CD4-positive, alpha-beta T cell treated with Interleukin-6 for 4 hours (primary cell): ENCODE results near the gene PDIK1L.

Experiments
- DNase-seq: peaks from one replicate; pipeline ENCODE4 v3.0.0-alpha.2; 2020; ENCODE audit warnings: mixed read lengths

Gene PDIK1L

DNA sequence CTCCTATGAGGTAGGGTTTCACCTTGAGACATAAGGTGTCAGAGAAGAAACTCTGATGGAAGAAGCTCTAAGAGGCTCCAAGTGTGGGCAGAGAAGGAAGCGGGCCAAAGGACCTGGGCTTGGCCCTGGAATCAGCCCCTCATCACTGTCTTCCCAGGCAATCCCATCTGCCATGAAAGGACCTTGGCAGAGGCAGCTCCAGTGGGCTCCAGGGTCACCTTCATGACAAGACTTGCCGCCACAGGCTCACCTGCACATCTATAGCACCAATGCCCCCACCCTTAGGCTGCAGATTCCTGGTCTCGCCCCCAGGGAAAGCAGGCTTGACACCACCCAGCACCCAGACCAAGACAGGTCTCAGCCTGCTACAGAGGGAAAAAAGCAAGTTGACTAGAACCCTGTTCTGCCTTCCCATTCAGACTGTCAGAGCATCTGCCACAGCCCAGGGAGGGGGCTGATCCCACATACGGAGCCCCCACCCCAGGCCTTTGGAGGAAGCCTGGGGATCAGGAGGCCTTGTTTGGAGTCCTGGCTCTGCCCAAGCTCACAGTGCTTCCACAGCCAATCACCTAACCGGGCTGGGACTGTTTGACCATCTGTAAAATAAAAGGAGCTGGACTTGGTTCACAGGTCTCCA lies 46.8 kb downstream of the PDIK1L start:
- DNase-seq = no peak

GRCh38 chr1:26158908-26159742 lies 47.5 kb downstream of the PDIK1L start, which contains the start of gene FAM110D:
TSS of gene FAM110D (plus strand) at chr1:26159079. CDS start at chr1:26161292, 2,213 bp downstream.
- DNase-seq = no peak

DNA sequence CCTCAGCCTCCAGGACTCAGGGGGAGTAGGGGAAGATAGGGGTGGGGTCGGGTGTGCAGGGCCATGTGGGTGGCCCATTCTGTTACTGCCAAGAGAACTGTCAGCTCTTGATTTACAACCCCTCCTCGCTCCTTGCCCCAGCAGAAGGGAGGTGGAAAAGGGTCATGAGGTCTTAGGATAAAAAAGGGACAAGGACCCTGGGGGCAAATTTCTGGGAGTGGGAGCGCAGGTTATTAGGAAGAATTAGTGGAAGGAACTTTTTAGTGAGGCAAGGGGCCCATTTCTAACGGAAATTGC lies 48.1 kb downstream of the PDIK1L start:
- DNase-seq = no peak

DNA sequence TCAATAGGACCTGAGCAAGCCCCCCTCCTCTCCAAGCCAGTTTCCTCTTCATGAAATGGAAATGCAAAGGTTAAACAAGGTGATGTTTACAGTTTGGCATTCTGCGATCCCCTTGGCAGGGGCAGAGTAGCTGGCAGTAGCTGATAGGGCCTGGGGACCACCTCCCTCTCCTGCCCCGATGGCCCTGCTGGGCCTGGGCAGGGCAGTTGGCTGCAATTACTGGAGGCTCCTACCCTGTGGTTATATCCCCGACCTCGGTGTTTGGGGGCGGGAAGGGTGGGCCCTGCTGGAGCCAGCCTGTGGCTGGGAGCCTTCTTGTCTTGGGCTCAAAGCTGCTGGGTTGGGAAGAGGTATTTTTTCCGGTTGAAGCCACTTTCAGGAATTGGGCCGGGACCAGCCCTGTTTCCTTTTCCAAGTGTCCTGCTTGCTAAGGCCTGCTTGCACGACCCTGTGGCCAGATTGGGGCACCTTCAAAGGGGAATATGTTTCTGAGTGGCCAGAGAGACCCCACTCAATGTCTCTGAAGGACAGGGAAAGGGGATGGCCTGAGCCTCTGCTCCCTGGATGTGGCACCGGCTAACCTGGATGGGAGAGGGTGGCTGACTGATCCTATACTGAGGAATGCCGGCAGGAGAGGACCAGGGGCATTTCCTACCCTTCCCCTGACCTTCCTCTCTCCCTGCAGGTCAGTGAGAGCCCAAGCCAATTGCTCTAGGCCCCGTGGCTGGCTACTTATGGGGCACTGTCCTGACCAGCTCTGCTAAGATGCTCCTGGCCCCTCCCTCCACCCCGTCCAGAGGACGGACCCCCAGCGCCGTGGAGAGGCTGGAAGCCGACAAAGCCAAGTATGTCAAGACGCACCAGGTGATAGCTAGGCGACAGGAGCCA lies 49.1 kb downstream of the PDIK1L start:
- no peak for DNase-seq

GRCh38 chr1:26161415-26162219 lies 50.0 kb downstream of the PDIK1L start:
- DNase-seq = peak; percentile 48

DNA sequence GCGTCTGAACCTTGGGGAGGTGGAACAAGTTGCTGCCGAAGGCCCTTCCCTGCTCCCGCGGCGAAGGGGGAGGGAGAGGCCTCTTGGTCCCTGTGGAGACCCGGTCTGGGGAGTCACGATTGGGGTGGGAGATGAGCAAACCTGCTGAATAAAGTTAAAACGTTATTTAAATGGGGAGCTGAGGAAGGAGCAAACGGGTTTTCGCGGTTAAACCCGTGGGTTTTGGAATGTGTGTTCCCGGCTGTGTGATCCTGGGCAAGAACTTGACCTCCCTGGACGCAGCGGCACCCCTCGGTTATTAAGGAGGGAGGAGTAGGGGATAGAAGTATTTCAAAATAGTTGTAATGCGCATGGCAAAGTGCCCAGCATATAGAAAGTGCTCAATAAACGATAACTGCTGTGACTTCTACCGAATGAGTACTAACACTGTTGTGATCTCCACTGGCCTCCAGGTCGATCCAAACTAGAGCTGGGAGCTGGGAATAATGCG lies 50.6 kb downstream of the PDIK1L start:
- DNase-seq = no peak

- DNase-seq = no peak
Measured at GRCh38 chr1:26163684-26164035, 52.0 kb downstream of the PDIK1L start.

DNA sequence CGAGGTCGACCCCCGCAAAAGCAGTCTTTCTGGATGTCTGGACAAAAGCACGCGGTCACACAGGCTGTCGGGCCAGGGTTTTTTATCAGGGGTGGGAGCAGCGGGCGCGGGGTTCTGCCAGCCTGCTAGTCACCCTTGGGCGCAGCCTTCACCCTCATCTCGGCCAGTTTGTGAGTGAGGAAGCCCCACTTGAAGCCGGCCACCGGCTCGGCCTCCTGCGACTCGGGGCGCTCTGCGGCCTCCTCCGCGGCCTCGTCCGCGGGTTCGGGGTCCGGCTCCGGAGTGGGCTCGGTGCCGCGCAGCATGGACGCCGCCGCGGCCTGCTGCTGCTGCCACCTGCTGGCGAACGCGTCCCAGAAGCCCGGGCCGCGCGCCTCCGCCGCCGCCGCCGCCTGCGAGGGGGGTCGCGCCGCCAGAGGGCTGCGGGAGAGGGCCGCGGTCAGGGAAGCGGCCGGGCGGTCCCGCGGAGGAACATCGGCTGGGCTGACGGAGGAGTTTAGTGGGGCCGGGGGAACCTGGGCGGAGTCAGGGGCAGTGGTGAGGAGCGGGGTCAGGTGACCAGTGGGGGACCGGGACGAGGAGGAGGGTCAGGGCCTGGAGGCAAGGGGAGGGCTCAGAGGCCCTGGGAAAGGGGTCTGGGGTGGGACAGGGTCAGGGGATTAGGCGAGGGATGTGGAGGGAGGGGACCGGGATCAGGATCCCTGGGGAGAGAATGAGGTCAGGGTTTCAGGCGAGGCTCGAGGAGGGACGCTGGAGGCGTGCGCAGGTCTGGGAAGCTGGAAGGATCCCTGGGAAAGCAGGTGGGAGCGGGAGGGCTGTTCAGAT lies 52.6 kb downstream of the PDIK1L start:
- peak; percentile 65 for DNase-seq

DNA sequence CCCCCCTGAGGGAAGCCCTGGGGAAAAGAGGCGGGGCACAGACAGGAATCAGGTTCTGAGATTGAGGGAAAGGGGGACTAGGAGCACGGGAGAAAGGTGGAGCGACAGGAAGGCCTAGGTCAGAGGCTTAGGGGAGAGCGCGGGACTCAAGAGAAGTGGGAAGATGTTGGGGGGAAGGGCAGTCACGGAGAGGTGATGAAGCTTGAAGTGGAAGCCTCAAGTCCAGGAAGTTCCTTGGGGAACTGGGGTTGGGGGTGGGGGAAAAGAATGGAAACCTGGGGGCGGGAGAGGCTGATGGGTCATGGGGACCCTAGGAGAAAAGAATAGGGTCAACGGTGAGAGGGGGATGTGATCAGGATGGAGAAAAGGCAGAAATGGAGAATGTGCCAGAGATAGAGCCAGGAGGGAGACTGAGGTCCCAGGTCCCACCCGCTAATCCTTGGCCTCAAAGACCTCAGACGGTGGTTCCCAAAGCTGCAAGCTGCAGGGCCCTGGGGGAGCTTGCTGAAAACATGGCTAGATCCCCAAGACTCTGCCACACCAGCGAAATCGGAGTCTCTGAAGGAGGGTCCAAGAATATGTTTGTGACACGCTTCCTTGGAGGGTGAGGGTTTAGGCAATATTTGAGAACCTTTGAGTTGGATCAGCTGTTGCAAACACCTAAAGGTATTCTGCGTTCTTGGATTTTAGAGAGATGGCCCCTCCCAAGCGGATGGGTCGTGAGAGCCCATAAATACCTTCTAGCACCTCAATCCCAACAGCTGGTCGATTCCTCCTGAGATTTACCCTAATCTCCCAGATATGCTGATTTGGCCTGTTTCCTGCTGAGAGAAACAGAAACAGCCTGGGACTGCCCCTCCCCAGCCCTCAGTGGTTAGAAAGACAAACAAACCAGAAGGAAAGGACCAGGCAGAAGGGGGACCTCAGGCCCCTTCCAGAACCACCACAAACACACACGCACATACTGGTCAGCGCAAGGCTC lies 53.5 kb downstream of the PDIK1L start:
- DNase-seq = no peak

GRCh38 chr1:26166719-26167281 lies 55.2 kb downstream of the PDIK1L start:
- no peak for DNase-seq

DNA sequence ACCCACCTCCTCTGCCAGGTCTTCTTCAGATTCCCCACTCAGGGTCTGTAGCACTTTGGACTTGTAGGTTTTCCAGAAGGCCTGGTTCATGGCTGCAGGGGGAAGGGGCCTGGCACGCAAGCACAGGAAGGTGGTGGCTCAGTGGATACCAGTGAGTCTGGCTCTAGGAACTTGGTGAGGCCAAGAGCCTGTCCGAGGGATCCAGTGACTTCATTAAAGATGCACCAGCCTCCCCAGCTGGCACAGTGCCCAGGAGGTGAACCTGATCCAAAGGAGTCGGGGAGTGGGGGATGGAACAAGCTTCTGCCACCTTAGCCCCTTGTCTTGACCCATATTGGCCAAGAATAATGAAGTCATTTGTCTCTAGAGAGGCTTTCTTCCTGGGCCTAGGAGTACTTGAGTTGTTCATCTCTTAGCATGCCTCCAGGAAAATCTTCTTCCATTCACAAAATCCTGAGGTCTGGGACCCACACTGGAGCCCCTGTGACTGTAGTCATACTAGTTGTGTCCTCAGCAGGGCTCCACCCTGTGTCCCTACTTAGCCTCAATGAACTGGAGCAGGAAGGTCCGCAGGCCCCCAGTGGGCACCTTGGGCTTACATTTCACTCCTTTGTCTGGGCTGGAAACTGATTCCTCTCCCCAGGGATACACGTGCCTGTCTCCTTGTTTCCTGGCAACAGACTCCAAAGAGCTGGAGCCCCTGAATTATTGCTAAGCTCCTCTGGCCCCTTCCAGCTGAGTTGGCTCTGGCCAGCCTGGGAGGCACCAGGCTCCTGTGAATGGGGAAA lies 57.0 kb downstream of the PDIK1L start, which contains the start of gene C1orf232:
TSS of gene C1orf232 (minus strand) at position 554 of the 788 bp plus-strand sequence. CDS start at position 90, 464 bp downstream.
- DNase-seq = no peak

DNA sequence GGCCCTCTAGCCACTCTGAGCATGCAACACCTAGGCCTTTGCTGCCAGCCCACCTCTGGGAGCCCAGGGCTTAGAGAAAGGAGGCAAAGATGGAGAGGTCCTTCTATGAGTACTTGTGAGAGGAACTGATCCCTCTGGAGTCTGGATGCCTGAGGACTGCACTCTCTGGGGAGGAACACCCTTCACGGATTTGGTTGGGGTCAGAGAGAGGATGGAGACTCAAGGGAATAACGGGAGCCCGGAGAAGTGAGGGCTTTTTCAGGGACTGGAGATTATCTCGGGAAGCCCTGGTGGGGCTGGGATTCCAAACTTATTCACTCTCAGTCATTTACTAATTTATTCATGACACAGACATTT lies 57.6 kb downstream of the PDIK1L start:
- no peak for DNase-seq

- peak; percentile 88 for DNase-seq
Measured at GRCh38 chr1:26169669-26170471, 58.2 kb downstream of the PDIK1L start, which contains the start of gene ZNF593. TSS of gene ZNF593 (plus strand) at chr1:26169908. CDS start at chr1:26169984, 76 bp downstream.

DNA sequence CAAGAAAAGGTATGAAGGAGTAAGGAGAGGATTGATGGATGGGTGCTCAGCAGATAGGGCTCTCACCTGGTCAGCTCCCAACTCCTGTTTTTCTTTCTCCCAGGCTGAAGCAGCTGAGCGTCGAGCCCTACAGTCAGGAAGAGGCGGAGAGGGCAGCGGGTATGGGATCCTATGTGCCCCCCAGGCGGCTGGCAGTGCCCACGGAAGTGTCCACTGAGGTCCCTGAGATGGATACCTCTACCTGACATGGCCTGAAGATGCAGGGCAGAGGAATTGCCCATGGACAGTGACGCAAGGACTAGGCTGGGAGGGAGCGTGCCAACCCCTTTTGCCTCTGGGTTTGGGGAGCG lies 58.8 kb downstream of the PDIK1L start:
- DNase-seq = no peak

GRCh38 chr1:26171084-26172072 lies 59.8 kb downstream of the PDIK1L start, which contains the start of gene ZNF593OS:
TSS of gene ZNF593OS (minus strand) at chr1:26171832. CDS start at chr1:26171661, 171 bp downstream.
- DNase-seq = no peak
